Bronchial epithelial cell (primary cell): ENCODE results near the gene GEMIN5. TPM values are rescaled to one million over a fixed set of nuclear protein-coding genes. Genes with fewer than 3 reads are reported as not detected.
"Not testable (repeated sequence)": the region's sequence is repeated elsewhere in the genome, so short reads cannot be mapped to it uniquely, and the experiment has no call there.

Source experiments
- DNase-seq: peaks from one replicate; pipeline ENCODE4 v3.0.0-alpha.2; 2010; ENCODE audit warnings: low read depth
- FAIRE-seq: peaks from 2 replicates; lab custom pipeline; 2011; peaks lifted over from hg19 to GRCh38; lab: Jason Lieb, UNC
- H3K27me3 ChIP-seq: 2 replicates; pipeline ENCODE4 v1.5.1; 2011; ENCODE audit warnings: low read length; ENCODE audit not compliant: control insufficient read depth, insufficient read depth
- H3K36me3 ChIP-seq: 2 replicates; pipeline ENCODE4 v1.5.1; 2011; ENCODE audit warnings: low read length; ENCODE audit not compliant: control insufficient read depth, insufficient read depth
- H3K4me3 ChIP-seq: 2 replicates; pipeline ENCODE4 v1.5.1; 2011; ENCODE audit warnings: mild to moderate bottlenecking, low read depth, low read length, control low read depth
- CTCF ChIP-seq: IDR thresholded peaks from 2 replicates; pipeline ENCODE4 v1.5.1; 2011; ENCODE audit warnings: mild to moderate bottlenecking, moderate library complexity, low read length, control low read depth, inconsistent platforms; ENCODE audit not compliant: insufficient read depth, severe bottlenecking
- total RNA-seq: library from RNA; depleted of rRNA; stranded (reverse); fragments of >200 nt; gene quantifications from 2 replicates; pipeline ENCODE4 v1.2.1, GENCODE V29; 2014

Gene GEMIN5
- total RNA-seq, 1 donor from 2014 or later: 12.6 TPM

DNA sequence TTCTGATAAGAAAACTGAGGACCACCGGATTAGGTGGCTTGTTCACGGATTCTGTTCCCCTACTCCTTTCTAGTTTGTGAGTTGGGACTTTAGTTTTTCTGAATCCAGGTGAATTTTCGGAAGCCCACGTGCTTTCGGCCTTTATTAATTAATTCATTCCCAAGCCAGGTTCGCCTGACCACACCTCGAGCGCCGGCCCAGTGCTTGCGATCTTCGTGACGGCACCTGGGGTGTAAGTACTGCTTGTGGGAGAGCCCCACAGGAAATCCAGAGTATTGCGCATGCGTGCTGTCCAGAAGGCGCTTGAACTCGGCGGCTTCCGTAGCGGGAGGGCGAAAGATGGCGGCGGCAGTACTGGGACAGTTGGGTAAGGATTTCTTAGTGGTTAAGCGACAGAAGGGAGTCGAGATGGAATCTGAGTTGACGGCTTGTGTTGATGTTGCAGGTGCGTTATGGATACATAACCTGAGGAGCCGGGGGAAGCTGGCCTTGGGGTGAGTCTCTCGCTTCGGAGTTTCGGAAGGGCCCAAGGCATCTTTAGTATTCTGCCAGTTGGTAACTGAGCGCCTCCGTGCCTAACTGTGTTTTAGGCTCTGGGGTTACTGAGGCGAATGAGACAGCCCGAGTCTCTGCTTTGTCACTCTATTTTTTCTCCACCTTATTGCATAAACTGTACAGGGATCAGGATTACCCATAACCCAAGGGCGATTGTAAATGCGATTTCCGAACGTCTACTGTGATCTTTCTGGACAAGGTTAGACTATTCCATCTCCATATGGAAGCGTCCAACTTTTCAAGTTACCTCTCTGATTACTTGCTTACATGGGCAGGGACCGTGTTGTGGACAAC is 3.0 kb upstream of the GEMIN5 start, which contains the start of gene MRPL22:
Gene MRPL22 (plus strand): TSS at position 302 of the 849 bp plus-strand sequence. CDS start 38 bp downstream, at position 340.
- TF ChIP-seq CTCF: no peak
- Histone ChIP-seq H3K27me3 (no peaks in the 10 kb centered on the region), H3K4me3 (peak within 1 kb of the TSS; percentile 79), H3K36me3 (no peaks in the 10 kb centered on the region)
- DNase-seq: peak; percentile 89
- FAIRE-seq: no peak

DNA sequence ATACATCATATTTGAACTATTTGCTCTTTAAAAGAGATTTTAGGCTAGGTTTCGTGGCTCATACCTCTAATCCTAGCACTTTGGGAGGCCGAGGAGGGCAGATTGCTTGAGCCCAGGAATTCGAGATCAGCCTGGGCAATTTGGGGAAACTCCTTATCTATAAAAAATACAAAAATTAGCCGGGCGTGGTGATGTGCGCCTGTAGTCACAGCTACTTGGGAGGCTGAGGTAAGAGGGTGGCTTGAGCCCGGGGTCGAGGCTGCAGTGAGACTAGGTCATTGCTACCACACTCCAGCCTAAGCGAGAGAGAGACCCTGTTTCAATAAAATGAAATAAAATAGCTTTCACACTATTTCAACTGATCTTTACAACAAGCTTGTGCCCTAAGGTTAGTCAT is 2.4 kb upstream of the GEMIN5 start:
- H3K4me3 ChIP-seq: peak overlapping the region; percentile 79
- FAIRE-seq (no peak), DNase-seq (no peak)
- no peak for TF ChIP-seq CTCF
- no peaks in the 10 kb centered on the region for H3K27me3 ChIP-seq
- no peaks in the 10 kb centered on the region for H3K36me3 ChIP-seq

- DNase-seq, H3K36me3 ChIP-seq, H3K4me3 ChIP-seq, H3K27me3 ChIP-seq, FAIRE-seq: not testable (repeated sequence)
Observed at GRCh38 chr5:154939387-154939786, 1.4 kb upstream of the GEMIN5 start.

DNA sequence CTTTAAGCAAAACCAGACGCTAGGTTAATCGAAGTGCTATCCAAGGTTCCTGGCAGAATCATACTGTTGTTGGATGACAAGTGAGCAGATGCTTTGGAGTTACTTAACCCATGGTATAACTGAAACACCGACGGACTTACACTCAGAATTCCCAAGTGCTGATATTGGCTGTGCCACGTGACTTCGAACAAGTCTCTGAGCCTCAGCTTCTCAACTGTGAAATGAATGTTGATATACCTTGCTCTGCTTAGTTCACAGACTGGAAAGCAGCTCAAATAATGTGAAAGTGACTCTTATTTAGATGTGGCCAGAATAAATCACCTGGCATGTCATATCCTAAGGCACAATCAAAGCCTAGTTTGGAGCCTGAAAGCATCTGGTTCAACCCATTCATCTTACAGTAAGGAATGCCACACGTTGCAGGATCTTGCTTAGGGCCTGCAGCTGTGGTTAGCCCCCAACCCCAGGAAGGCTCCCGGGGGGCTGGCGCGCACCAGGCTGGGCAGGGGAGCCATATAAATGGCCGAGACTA is 759 bp downstream of the GEMIN5 start:
- peak; percentile 9 for DNase-seq
- H3K4me3 ChIP-seq: peak overlapping the region; percentile 82
- TF ChIP-seq CTCF: no peak
- no peak for FAIRE-seq
- no peaks in the 10 kb centered on the region for H3K27me3 ChIP-seq
- peaks cover 4% of the 10 kb centered on the region for H3K36me3 ChIP-seq

- DNase-seq (no peak), FAIRE-seq (no peak)
- peaks cover 4% of the 10 kb centered on the region for H3K36me3 ChIP-seq
- no peak overlapping the region for H3K4me3 ChIP-seq
- no peak for TF ChIP-seq CTCF
- no peaks in the 10 kb centered on the region for H3K27me3 ChIP-seq
Observed at GRCh38 chr5:154934881-154935280, 3.1 kb downstream of the GEMIN5 start.

DNA sequence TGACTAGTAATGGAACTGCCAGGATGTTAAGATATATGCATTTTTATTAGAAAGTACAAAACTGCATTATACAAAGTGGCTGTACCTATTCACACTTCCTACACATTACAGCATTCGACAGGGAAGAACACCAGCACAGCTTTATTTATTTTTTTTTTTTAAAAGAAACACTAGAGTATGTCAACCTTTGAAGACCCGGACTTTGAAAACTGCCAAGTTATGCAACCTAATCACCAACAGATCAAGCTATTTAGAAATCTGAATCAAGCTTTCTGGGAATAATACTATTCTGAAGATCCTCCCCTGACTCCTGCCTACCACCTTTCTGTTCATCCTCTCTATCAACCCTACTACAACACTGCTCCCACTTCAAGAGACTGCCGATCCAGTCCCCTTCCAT is 4.5 kb downstream of the GEMIN5 start:
- H3K4me3 ChIP-seq: no peak overlapping the region
- TF ChIP-seq CTCF: no peak
- no peak for FAIRE-seq
- no peak for DNase-seq
- H3K36me3 ChIP-seq: peaks cover 5% of the 10 kb centered on the region
- no peaks in the 10 kb centered on the region for H3K27me3 ChIP-seq
